Activated gamma-delta T cell treated with anti-CD3 and anti-CD28 coated beads, Interleukin-2, amount 50 U/mL, for 16 hours (primary cell): ENCODE data around the gene RAB5IF.
A peak's percentile ranks its signal among the peaks of the same experiment; 100 is the strongest.
"Not testable (repeated sequence)": the region's sequence is repeated elsewhere in the genome, so short reads cannot be mapped to it uniquely, and the experiment has no call there.

ENCODE experiments used
- DNase-seq: peaks from one replicate; pipeline ENCODE4 v3.0.0-alpha.2; 2020; ENCODE audit warnings: low read depth

Gene RAB5IF

DNA sequence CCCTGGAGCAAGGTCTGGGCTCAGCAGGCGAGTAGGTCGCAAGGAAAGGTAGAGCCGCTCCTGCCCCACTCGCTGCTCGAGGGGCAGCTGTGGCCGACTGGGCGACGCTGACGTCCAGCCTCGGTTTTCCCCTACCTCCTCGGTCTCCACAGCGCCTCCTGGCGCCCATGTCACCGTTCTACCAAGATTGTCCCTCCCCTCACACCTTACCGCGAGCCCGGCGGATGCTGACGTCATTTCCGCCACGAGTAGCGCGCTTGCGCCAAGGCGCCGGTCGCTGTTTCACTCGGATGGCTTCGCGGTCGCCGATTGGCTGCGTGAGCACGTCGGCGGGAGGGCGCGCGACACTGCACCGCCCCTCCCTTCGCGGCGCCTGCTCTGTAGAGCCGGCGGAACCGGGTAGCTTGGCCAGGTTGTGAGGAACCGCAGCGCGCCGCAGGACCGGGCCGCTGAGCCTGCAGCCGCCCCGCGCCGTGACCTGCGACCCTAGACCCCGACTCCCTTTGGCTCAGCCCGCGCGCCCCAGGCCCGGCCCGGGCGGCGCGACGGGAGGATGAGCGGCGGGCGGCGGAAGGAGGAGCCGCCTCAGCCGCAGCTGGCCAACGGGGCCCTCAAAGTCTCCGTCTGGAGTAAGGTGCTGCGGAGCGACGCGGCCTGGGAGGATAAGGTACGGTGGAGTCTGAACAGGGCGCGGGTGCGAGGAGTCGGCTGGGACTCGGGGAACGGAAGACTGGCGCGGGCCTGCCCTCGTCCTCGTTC, at the start of gene RAB5IF:
Gene RAB5IF (plus strand): TSS at position 381 of the 759 bp plus-strand sequence. CDS start 173 bp downstream, at position 554.
- peak; percentile 99 for DNase-seq

GRCh38 chr20:36562724-36563123, 42.9 kb upstream of the RAB5IF start:
- no peak for DNase-seq

DNA sequence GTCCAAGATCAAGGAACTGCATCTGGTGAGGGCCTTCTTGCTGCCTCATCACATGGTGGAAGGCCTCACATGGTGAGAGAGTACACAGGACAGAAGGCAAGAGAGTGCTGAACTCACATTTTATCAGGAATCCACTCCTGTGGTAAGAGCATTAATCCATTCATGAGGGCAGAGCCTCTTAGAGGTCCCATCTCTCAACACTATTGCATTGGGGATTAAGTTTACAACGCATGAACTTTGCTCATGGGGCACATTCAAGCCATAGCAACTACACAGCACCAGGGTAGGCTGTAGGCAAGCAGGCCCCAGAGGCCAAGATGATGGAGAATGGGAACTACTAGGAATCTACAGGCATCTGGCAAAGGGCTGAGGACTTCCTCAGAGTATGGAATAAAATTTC, 42.2 kb upstream of the RAB5IF start:
- no peak for DNase-seq

- DNase-seq: not testable (repeated sequence)
Measured at GRCh38 chr20:36564078-36564725, 41.4 kb upstream of the RAB5IF start.

DNA sequence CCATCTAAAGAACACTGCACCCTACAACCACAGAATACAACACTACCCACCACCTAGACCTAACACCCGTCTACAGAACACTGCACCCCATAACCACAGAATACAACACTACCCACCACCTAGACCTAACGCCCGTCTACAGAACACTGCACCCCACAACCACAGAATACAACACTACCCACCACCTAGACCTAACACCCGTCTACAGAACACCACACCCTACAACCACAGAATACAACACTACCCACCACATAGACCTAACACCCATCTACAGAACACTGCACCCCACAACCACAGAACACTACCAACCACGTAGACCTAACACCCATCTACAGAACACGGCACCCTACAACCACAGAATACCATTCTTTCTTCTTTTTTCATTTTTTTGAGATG, 40.9 kb upstream of the RAB5IF start:
- DNase-seq: not testable (repeated sequence)

- DNase-seq: no peak
Measured at GRCh38 chr20:36565520-36565919, 40.1 kb upstream of the RAB5IF start.

- no peak for DNase-seq
Measured at GRCh38 chr20:36569847-36570429, 35.6 kb upstream of the RAB5IF start.

DNA sequence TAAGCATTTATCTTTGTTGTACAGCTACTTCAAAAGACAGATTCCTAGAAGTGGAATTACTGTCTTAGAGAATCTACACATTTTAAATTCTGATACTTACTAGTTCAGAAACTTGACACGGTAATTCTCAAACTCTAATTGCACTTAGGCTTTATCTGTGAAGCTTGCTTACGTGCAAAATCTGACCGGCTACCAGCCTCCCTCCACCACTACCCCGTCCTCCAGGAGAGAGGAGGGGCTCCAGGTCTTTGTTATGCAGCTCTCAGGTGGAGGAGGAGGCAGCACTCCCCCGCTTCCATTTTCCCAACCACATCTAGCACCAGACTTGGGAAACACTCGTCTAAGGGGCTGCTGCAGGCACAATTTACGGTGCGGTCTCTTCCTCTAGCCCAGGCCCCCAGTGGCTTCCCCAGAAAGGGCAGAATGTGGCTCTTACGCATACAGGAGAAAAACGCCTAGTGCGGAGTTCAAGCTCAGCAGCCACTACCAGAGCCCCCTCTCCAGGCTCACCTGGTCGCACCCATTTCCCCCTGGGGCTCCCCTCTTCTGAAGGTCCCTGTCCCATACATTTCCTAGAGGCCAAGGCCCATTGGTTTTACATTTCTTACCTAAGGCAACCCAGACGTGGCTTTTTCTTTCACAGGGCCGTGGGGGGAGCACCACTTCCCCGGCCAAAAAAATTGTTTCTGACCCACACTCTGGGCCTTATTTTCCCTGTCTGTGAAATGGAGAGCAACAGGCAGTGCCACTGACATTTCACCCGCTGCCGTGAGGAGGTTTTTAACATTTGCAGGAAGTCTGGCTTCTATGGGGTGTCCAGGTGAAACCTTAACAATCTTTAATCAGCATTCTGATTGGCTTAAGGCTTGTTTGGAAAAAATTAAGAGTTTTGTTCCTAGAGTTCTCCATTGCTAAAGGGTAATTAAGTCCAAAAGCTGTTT, 33.7 kb upstream of the RAB5IF start:
- DNase-seq: no peak

DNA sequence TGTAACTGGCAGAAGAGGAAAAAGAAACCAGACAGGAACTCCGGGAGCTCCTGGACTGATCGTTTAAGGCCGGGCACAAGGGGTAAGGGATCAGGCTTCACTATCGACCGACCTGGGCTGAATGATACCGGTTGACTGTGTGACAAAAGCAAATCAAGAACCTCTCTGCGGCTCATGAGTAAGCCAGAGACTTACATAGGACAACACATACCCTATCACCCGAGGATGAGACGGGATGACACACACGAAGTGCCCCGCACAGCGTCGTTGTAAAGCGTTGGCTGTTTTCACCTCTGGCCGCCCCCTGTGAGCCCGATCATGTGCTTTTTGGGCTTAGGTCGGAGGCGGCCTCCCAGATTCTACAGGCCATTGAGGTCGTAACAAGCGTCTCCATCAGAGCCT, 32.9 kb upstream of the RAB5IF start:
- DNase-seq: peak; percentile 60

DNA sequence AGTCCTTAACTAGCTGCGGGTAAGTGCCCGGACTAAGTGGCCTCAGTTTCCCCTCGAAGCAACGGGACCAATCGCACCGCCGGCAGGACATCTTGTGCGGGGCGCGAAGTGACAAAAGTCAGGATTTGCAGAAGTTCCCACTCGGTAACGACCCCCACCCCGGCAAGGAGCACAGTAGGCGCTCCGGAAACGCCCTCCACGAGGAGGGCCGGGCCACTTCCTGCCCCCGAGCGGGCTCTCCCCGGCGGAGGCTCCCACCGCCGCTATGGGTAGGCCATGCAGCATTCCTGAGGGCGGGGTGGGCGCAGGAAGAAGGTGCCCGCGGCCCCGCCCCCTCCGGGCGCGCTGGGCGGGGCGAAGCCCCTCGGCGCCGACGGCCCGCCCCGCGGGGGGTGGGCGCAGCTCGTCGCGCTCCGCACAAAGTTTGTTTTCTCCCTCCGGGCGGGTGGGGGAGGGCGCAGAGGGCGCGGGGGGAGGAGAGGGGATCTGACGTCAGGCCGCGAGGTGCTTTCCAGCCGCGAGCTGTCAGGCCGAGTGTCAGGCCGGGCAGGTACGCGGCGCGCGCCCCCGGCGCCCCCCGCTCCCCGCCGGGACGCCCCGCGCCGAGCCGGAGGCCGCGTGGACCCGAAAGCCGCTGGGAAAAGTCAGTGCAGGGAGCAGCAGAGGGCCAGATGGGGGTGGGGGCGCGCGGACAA, 32.3 kb upstream of the RAB5IF start, which contains the start of gene TGIF2:
Gene TGIF2 (plus strand): TSS at position 495 of the 695 bp plus-strand sequence. CDS start 5,178 bp downstream, outside the sequence.
- DNase-seq: peak; percentile 84

DNA sequence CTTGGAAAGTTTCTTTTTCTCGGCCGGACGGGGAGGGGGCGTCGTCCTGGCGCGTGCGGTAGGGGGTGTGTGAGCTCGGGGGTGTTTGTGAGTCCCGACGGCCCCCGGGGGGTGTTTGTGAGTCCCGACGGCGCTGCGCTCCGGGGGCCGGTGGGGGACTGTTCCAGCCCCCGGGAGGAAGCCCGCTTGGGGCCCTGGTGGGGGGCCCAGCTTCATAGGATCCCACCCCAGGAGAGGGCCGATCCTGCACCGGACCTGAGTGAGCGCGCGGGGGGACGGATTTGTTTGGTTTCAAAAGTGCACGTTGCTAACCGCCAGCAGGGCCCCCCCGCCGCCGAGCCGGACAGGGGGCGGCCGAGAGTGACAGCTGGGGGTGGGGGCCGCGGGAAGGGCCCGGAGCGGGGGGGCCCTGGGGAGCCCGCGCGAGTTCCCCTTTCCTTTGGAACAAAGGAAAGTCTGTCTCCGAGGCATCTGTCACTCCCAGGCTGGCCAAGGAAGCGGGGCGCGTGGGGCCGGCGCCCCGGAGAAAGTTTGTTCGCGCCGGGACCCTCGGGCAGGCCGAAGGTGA, 31.7 kb upstream of the RAB5IF start:
- DNase-seq: no peak

- DNase-seq: peak; percentile 38
Measured at GRCh38 chr20:36574366-36575135, 31.0 kb upstream of the RAB5IF start.

GRCh38 chr20:36576081-36576445, 29.5 kb upstream of the RAB5IF start:
- no peak for DNase-seq

- DNase-seq: no peak
Measured at GRCh38 chr20:36578356-36579041, 27.1 kb upstream of the RAB5IF start.

GRCh38 chr20:36579996-36580545, 25.5 kb upstream of the RAB5IF start:
- DNase-seq: no peak

GRCh38 chr20:36582322-36582721, 23.3 kb upstream of the RAB5IF start:
- DNase-seq: no peak

DNA sequence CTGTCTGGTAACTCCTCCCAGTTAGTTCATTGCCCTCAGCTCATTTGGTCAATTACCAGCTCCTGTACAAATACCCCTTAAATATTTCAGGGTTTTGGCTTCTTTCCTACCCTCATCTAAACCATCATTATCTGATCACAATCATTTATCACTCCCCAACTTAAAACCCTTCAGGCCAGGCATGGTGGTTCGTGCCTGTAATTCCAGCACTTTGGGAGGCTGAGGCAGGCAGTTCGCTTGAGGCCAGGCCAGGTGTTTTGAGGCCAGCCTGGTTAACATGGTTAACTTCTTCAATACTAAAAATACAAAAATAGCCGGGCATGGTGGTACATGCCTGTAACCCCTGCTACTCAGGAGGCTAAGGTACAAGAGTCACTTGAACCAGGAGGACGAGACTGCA, 22.8 kb upstream of the RAB5IF start:
- no peak for DNase-seq

DNA sequence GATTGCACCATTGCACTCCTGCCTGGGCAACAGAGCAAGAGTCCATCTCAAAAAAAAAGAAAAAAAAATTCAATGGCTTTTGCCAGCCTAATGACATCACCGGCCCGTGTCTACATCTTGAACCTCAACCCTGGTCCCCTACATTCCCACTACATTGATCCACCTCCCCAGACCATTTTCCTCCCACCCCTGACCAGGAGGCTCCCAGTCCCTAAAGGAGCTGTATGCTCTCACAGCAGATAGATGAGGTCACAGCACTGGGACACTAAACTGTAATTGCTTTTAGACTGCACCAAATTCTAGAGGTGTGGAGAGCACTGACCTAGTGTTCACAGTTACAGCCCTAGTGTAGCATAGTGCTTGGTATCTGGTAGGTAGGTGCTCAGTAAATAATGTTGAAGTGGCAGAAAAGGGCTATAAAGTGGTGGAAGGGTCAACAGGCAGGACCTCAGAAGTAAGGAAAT, 21.5 kb upstream of the RAB5IF start:
- DNase-seq: no peak

DNA sequence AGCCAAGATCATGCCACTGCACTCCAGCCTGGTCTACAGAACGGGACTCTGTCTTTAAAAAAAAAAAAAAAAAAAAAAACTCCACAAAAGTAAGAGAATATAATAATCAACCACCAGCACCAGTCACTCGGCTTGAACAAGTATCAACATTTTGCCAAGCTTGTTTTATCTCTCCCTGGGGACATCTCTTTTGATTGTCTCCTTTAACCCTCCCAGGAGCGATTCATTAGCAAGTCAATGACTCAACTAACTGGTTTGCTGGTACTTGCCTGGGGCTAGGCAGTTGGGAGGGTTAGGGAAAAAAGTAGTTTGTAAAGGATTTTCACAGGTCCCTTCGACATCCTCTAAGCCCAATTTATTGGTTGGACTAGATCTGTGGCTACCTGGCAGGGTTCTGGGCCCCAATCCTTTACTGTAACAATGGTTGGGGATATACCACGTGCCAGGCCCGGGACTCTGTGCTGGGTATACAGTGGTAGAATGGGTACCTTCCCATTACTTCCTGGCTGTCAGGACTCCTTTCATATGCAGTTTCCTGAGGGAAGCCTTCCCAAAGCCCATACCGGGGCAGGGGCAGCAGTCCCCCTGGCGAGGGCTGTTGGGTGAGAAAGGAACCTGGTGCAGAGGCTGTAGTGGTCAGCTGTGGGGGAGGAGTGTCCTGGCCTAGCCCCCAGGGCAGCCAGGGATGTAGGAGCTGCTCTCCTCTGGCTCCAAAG, 20.0 kb upstream of the RAB5IF start:
- no peak for DNase-seq
